Tibial nerve (tissue), 3 donors: ENCODE data around the gene OSGEP.

ENCODE experiments used
- CTCF ChIP-seq, 5 experiments: fragments of 200-600 bp in 3 of 5; fragments of 450-650 bp in 2 of 5; sonication (generic) in 3 of 5; IDR thresholded peaks; one replicate each; pipeline ENCODE4 v1.5.1; 2016 to 2019; ENCODE audit warnings: antibody characterized with exemption in 5 of 5, mild to moderate bottlenecking in 3 of 5, moderate library complexity in 2 of 5
- POLR2A ChIP-seq, 2 donors: fragments of 450-650 bp; IDR thresholded peaks; one replicate each; pipeline ENCODE4 v1.6.1; 2017; ENCODE audit warnings: antibody characterized with exemption in 2 of 2, mild to moderate bottlenecking in 2 of 2, moderate library complexity in 2 of 2

DNA sequence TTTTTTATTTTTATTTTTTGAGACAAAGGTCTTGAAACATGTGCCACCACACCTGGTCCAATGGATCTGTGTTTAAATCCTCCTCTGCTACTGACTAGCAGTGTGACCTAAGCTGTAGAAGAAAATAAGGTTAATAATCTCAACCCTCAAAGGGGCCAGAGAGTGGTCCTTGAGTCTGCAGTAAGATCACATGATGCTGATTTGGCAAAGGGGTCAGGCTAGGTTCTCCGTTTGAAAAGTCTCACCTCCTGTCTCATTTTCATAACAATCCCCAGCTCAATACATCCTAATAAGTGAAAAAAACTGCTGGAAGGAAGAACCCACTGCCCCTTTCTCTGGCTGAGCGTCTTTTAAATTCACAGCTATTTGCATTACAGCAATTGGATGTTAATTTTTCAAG is 33.3 kb downstream of the OSGEP start:
- TF ChIP-seq POLR2A (IDR thresholded peaks at IDR 0.05) (no peak), CTCF (IDR thresholded peaks at IDR 0.05) (no peak)
